B cell (primary cell): ENCODE data around the gene PLCG1. TPM values are rescaled to one million over a fixed set of nuclear protein-coding genes. Genes with fewer than 3 reads are reported as not detected.
A peak's percentile ranks its signal among the peaks of the same experiment; 100 is the strongest.

ENCODE experiments used
- ATAC-seq: fragments of 200-7000 bp; cut with Tn5 transposase; one replicate; pipeline ENCODE4 v1.10.0; 2021; ENCODE audit warnings: low read depth, mild to moderate bottlenecking, moderate number of reproducible peaks, moderate library complexity
- CTCF ChIA-PET: fragments of 350-600 bp; sonication (Branson Sonifier 250); formaldehyde crosslinking; loops from one replicate; lab custom pipeline; 2021; ENCODE audit warnings: antibody characterized with exemption, inconsistent platforms; lab: Charles Lee
- POLR2A ChIA-PET: fragments of 350-600 bp; sonication (Branson Sonifier 250); formaldehyde crosslinking; loops from one replicate; lab custom pipeline; 2021; ENCODE audit warnings: antibody characterized with exemption; lab: Charles Lee
- DNase-seq: peaks from one replicate; pipeline ENCODE4 v3.0.0; 2013
- H2AFZ ChIP-seq: 2 replicates; pipeline ENCODE4 v1.6.1; 2012; ENCODE audit warnings: mild to moderate bottlenecking, low read depth, low read length; ENCODE audit not compliant: insufficient read depth, poor library complexity, severe bottlenecking
- H3K27ac ChIP-seq, 2 donors: 1 replicate in 1 of 2; 2 replicates in 1 of 2; pipeline ENCODE4 v1.5.1; 2012 to 2013; ENCODE audit warnings: low read length in 2 of 2, mild to moderate bottlenecking in 2 of 2, moderate library complexity in 1 of 2
- H3K27me3 ChIP-seq, 4 experiments: fragments of 200-600 bp in 1 of 4; sonication (generic) in 1 of 4; replicated peaks in 1 of 4; 1 replicate in 2 of 4; 2 replicates in 2 of 4; pipeline versions ENCODE4 v1.6.1 to v1.7.0; 2013 to 2016; ENCODE audit warnings: low read length in 3 of 4, mild to moderate bottlenecking in 2 of 4, mixed read lengths in 1 of 4, moderate library complexity in 1 of 4; ENCODE audit not compliant: insufficient read depth in 4 of 4, control insufficient read depth in 3 of 4; ENCODE audit errors: control extremely low read depth in 1 of 4
- H3K36me3 ChIP-seq, 2 experiments: replicated peaks in 1 of 2; 1 replicate in 1 of 2; 2 replicates in 1 of 2; pipeline versions ENCODE4 v1.6.1 to v1.7.1; 2013; ENCODE audit warnings: low read length in 1 of 2; ENCODE audit not compliant: insufficient read depth in 2 of 2, control insufficient read depth in 1 of 2; ENCODE audit errors: control extremely low read depth in 1 of 2, extremely low read depth in 1 of 2
- H3K4me1 ChIP-seq, 2 donors: fragments of 200-600 bp in 1 of 2; sonication (generic) in 1 of 2; 1 replicate in 1 of 2; 2 replicates in 1 of 2; pipeline versions ENCODE4 v1.5.1 to v1.6.1; 2013 to 2017; ENCODE audit warnings: low read length in 2 of 2; ENCODE audit not compliant: control insufficient read depth in 2 of 2, insufficient read depth in 2 of 2
- H3K4me2 ChIP-seq: replicated peaks from 2 replicates; pipeline ENCODE3; 2012; ENCODE audit warnings: mild to moderate bottlenecking, low read depth, low read length; ENCODE audit not compliant: poor library complexity, severe bottlenecking
- H3K4me3 ChIP-seq, 5 experiments: fragments of 200-600 bp in 1 of 5; sonication (generic) in 1 of 5; 1 replicate in 3 of 5; 2 replicates in 2 of 5; pipeline versions ENCODE4 v1.5.1 to v1.7.0; 2011 to 2016; ENCODE audit warnings: low read length in 4 of 5, mild to moderate bottlenecking in 4 of 5, low read depth in 2 of 5, control low read depth in 1 of 5, moderate library complexity in 1 of 5; ENCODE audit not compliant: insufficient read depth in 1 of 5; ENCODE audit errors: control extremely low read depth in 1 of 5, extremely low read depth in 1 of 5
- H3K79me2 ChIP-seq: fragments of 200-600 bp; sonication (generic); one replicate; pipeline ENCODE4 v1.6.0; 2016; ENCODE audit warnings: low read length; ENCODE audit not compliant: control insufficient read depth, insufficient read depth
- H3K9ac ChIP-seq: fragments of 200-600 bp; sonication (generic); 2 replicates; pipeline ENCODE4 v1.6.1; 2017; ENCODE audit warnings: mild to moderate bottlenecking, low read length, moderate library complexity
- H3K9me3 ChIP-seq, 3 donors: one replicate each; pipeline versions ENCODE4 v1.6.1 to v1.7.1; 2013; ENCODE audit warnings: low read length in 2 of 3; ENCODE audit not compliant: control insufficient read depth in 2 of 3, insufficient read depth in 1 of 3; ENCODE audit errors: control extremely low read depth in 1 of 3
- H4K20me1 ChIP-seq: 2 replicates; pipeline ENCODE4 v1.6.0; 2012; ENCODE audit warnings: mild to moderate bottlenecking, low read length; ENCODE audit not compliant: insufficient read depth, control insufficient read depth, poor library complexity, severe bottlenecking
- H3K27ac Mint-ChIP-seq: one replicate; pipeline ENCODE4 v1.8.0; 2021; ENCODE audit warnings: mixed read lengths
- H3K27me3 Mint-ChIP-seq: one replicate; pipeline ENCODE4 v1.8.0; 2021; ENCODE audit warnings: mixed read lengths
- H3K4me1 Mint-ChIP-seq: one replicate; pipeline ENCODE4 v1.8.0; 2021; ENCODE audit warnings: mixed read lengths
- H3K4me3 Mint-ChIP-seq: one replicate; pipeline ENCODE4 v1.8.0; 2021; ENCODE audit warnings: mixed read lengths
- H3K9me3 Mint-ChIP-seq: one replicate; pipeline ENCODE4 v1.8.0; 2022; ENCODE audit warnings: mixed read lengths; ENCODE audit not compliant: insufficient read depth
- CTCF ChIP-seq: fragments of 200-600 bp; IDR thresholded peaks from one replicate; pipeline ENCODE4 v1.8.0; 2022; ENCODE audit warnings: antibody characterized with exemption, mild to moderate bottlenecking
- EZH2 ChIP-seq: IDR thresholded peaks from 2 replicates; pipeline ENCODE4 v1.6.1; 2012; ENCODE audit warnings: borderline replicate concordance, low read depth, mild to moderate bottlenecking, moderate library complexity, low read length; ENCODE audit not compliant: insufficient read depth, poor library complexity, severe bottlenecking
- WGBS: methylation state at CpG from one replicate; pipeline ENCODE4 v1.1.5; 2013; ENCODE audit warnings: missing lambda C conversion rate; ENCODE audit not compliant: insufficient coverage; 5-methylcytosine and 5-hydroxymethylcytosine counted together
- intact Hi-C: fragments of 100-400 bp; cut with micrococcal nuclease; formaldehyde crosslinking; loops from one replicate; pipeline ENCODE4 v1.10.0; 2022
- polyA minus RNA-seq: library from RNA; depleted of rRNA, polyadenylated mRNA; stranded (reverse); fragments of >200 nt; gene quantifications from 2 replicates; pipeline ENCODE4 v1.2.3, GENCODE V29; 2012
- polyA plus RNA-seq: library from polyadenylated mRNA; depleted of rRNA; stranded (reverse); fragments of >200 nt; gene quantifications from 2 replicates; pipeline ENCODE4 v1.2.3, GENCODE V29; 2012
- total RNA-seq, 2 donors: library from RNA; stranded (reverse); fragments of 120-200 nt in 1 of 2; gene quantifications; 1 replicate in 1 of 2; 2 replicates in 1 of 2; pipeline versions ENCODE4 v1.2.3 to v1.2.4, GENCODE V29; 2013 to 2022

PLCG1 gene
- total RNA-seq = 98.7 and 106 TPM in 2 replicates
- total RNA-seq (2013) = 37.7 TPM
- 72.4 and 101 TPM in 2 replicates for polyA plus RNA-seq
- polyA minus RNA-seq = 58.3 and 86.2 TPM in 2 replicates

- Histone ChIP-seq H2AFZ (peak within 1 kb of the TSS; percentile 91), H3K9me3 (no peaks in the 10 kb centered on the region), H3K36me3 (no peaks in the 10 kb centered on the region), H4K20me1 (no peaks in the 10 kb centered on the region), H3K4me2 (peak within 1 kb of the TSS; percentile 92), H3K27ac (peak within 1 kb of the TSS; percentile 45 to 73), H3K9ac (peak within 1 kb of the TSS; percentile 72), H3K27me3 (no peaks in the 10 kb centered on the region), H3K4me3 (peak within 1 kb of the TSS; percentile 7 to 83 (median 71)), H3K4me1 (peaks cover 43 to 62% of the 10 kb centered on the region in 2 donors), H3K79me2 (peaks cover 34% of the 10 kb centered on the region)
- Mint-ChIP-seq H3K4me1 (peaks cover 66% of the 10 kb centered on the region), H3K4me3 (peak within 1 kb of the TSS; percentile 93), H3K27me3 (no peaks in the 10 kb centered on the region), H3K9me3 (no peaks in the 10 kb centered on the region), H3K27ac (peak within 1 kb of the TSS; percentile 91)
- TF ChIP-seq EZH2 = no peak
- TF ChIP-seq CTCF = no peak
- DNase-seq (peak; percentile 89), ATAC-seq (peak; percentile 75)
- CTCF ChIA-PET = interaction anchor here (1.0 to 10.0 kb wide), 9 partner anchors 9 to 202 kb away, joined by 3 to 122 read pairs (median 16); partner anchors contain the start of gene LPIN3
- WGBS = under 1% methylated on average over 121 of the region's 121 CpGs
- intact Hi-C loops = loop anchor here (1.0 to 5.0 kb wide), 7 partner anchors 20 to 555 kb away; partner anchors contain the start of genes CHD6, TOP1 and ZHX3
- POLR2A ChIA-PET = interaction anchor here (1.9 to 2.1 kb wide), 2 partner anchors 15 to 20 kb away, joined by 7 to 8 read pairs; no protein-coding TSS in a partner anchor
These were observed at the start of gene PLCG1 for GRCh38 chr20:41136680-41137613. PLCG1 (plus strand) TSS chr20:41137543; CDS start chr20:41137642, 99 bp downstream.
